ENCODE results near the gene BAD. TPM values are rescaled to one million over a fixed set of nuclear protein-coding genes. Genes with fewer than 3 reads are reported as not detected.

BAD gene
- total RNA-seq, 1 experiment from 2014 or later: 23.3 TPM

DNA sequence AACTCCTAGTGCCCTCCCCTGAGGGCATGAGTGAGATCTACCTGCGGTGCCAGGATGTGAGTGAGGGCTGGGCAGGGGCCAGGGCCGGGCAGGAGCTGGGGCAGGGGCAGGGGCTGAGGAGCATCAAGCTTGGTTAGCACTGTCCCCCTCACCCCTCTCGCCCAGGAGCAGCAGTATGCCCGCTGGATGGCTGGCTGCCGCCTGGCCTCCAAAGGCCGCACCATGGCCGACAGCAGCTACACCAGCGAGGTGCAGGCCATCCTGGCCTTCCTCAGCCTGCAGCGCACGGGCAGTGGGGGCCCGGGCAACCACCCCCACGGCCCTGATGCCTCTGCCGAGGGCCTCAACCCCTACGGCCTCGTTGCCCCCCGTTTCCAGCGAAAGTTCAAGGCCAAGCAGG is 64.2 kb downstream of the BAD start:
- Mint-ChIP-seq H3K9me3 (no peaks in the 10 kb centered on the region), H3K4me1 (peaks cover 6 to 9% of the 10 kb centered on the region in 2 experiments), H3K27me3 (ENCODE audit: low read depth) (no peaks in the 10 kb centered on the region; the same call in 1 of the 2 replicates), H3K4me3 (no peak overlapping the region), H3K27ac (peak overlapping the region in 1 of 3 experiments; percentile 28; a peak in 1 of 7 replicates), H3K36me3 (ENCODE audit: insufficient read depth in 1 of 3, low read depth in 3 of 3) (peaks cover 0 to 39% (median 17%) of the 10 kb centered on the region in 3 experiments; a peak in 5 of 7 replicates)
- Histone ChIP-seq H3K23me2 (ENCODE audit: insufficient read length, low read depth, low read length, poor library complexity, severe bottlenecking) (no peaks in the 10 kb centered on the region), H3K9me3 (ENCODE audit: control insufficient read depth, low read depth, low read length) (no peaks in the 10 kb centered on the region), H3K9ac (ENCODE audit: extremely low read depth, insufficient read length, low read length) (no peak overlapping the region), H4K20me1 (ENCODE audit: control insufficient read depth, insufficient read depth, insufficient read length) (no peaks in the 10 kb centered on the region), H3K27ac (ENCODE audit: insufficient read length, low read depth, low read length) (no peak overlapping the region), H2BK12ac (ENCODE audit: insufficient read length, low read depth, low read length) (no peak overlapping the region), H2BK15ac (ENCODE audit: low read depth, low read length) (no peak overlapping the region), H4K8ac (replicated peaks; ENCODE audit: insufficient read length, low read depth, low read length) (no peak overlapping the region), H3K4me2 (ENCODE audit: insufficient read depth, insufficient read length, low read length) (no peak overlapping the region), H3K56ac (ENCODE audit: insufficient read length, low read depth, low read length) (no peak overlapping the region), H2AK5ac (ENCODE audit: insufficient read length, low read length) (no peak overlapping the region), H3K4me1 (ENCODE audit: insufficient read depth, low read length) (no peaks in the 10 kb centered on the region), H3K27me3 (ENCODE audit: insufficient read depth, low read length) (no peaks in the 10 kb centered on the region), H3T11ph (ENCODE audit: low read length) (no peak overlapping the region), H3K23ac (ENCODE audit: insufficient read length, low read depth, low read length) (no peak overlapping the region), H2BK120ac (ENCODE audit: low read depth, low read length, poor library complexity, severe bottlenecking) (no peak overlapping the region), H3K4ac (ENCODE audit: low read depth, low read length) (no peak overlapping the region), H3K18ac (ENCODE audit: insufficient read length, low read depth, low read length) (no peak overlapping the region), H3K79me1 (ENCODE audit: insufficient read depth, low read depth, low read length, poor library complexity, severe bottlenecking) (no peaks in the 10 kb centered on the region), H3K79me2 (ENCODE audit: insufficient read depth, low read length) (no peaks in the 10 kb centered on the region), H2AFZ (ENCODE audit: low read length) (no peak overlapping the region), H2BK5ac (ENCODE audit: insufficient read length, low read length) (no peak overlapping the region), H4K91ac (ENCODE audit: insufficient read length, low read depth, low read length) (no peak overlapping the region), H2BK20ac (ENCODE audit: low read depth, low read length, poor library complexity, severe bottlenecking) (no peak overlapping the region), H3K14ac (ENCODE audit: insufficient read depth, low read length) (no peak overlapping the region), H4K5ac (ENCODE audit: insufficient read length, low read depth, low read length) (no peak overlapping the region)
- no CpG with 5 or more reads among the region's 17 CpGs for WGBS (ENCODE audit: extremely low coverage, insufficient read length, low lambda C conversion rate)
- TF ChIP-seq, protein P1, sequence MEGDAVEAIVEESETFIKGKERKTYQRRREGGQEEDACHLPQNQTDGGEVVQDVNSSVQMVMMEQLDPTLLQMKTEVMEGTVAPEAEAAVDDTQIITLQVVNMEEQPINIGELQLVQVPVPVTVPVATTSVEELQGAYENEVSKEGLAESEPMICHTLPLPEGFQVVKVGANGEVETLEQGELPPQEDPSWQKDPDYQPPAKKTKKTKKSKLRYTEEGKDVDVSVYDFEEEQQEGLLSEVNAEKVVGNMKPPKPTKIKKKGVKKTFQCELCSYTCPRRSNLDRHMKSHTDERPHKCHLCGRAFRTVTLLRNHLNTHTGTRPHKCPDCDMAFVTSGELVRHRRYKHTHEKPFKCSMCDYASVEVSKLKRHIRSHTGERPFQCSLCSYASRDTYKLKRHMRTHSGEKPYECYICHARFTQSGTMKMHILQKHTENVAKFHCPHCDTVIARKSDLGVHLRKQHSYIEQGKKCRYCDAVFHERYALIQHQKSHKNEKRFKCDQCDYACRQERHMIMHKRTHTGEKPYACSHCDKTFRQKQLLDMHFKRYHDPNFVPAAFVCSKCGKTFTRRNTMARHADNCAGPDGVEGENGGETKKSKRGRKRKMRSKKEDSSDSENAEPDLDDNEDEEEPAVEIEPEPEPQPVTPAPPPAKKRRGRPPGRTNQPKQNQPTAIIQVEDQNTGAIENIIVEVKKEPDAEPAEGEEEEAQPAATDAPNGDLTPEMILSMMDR (conservative IDR thresholded peaks at IDR 0.05): no peak
- DNase-seq: no peak

Other genes starting within 250 kb of the BAD start
- gene FLRT1, start 248.7 kb downstream of the BAD start, total RNA-seq (2021): 0.24 and 0.31 TPM in 2 replicates
- gene MACROD1, start 118.6 kb downstream of the BAD start, total RNA-seq (2021): 18.3 and 21.2 TPM in 2 replicates
- gene STIP1, start 98.5 kb downstream of the BAD start, total RNA-seq (2021): 331 and 338 TPM in 2 replicates
- 6.6 and 10.6 TPM in 2 replicates for gene FERMT3, start 77.9 kb downstream of the BAD start, total RNA-seq (2021)
- gene TRPT1, start 58.5 kb downstream of the BAD start, total RNA-seq (2021): 31.5 and 33.6 TPM in 2 replicates
- 39.6 and 45.8 TPM in 2 replicates for gene NUDT22, start 58.4 kb downstream of the BAD start, total RNA-seq (2021)
- gene DNAJC4, start 54.1 kb downstream of the BAD start, total RNA-seq (2021): 21.0 and 24.2 TPM in 2 replicates
- 57.1 and 57.7 TPM in 2 replicates for gene VEGFB, start 50.1 kb downstream of the BAD start, total RNA-seq (2021)
- 36.5 and 41.0 TPM in 2 replicates for gene FKBP2, start 43.6 kb downstream of the BAD start, total RNA-seq (2021)
- 358 and 363 TPM in 2 replicates for gene PPP1R14B, start 37.7 kb downstream of the BAD start, total RNA-seq (2021)
- 79.3 and 80.2 TPM in 2 replicates for gene PLCB3, start 33.1 kb downstream of the BAD start, total RNA-seq (2021)
- 39.6 and 49.7 TPM in 2 replicates for gene GPR137, start 1.2 kb upstream of the BAD start, total RNA-seq (2021)
- gene KCNK4, start 6.6 kb upstream of the BAD start, total RNA-seq (2021): 0.28 and 0.31 TPM in 2 replicates
- 0.92 and 1.3 TPM in 2 replicates for gene CATSPERZ, start 15.7 kb upstream of the BAD start, total RNA-seq (2021)
- 42.3 and 44.0 TPM in 2 replicates for gene ESRRA, start 20.9 kb upstream of the BAD start, total RNA-seq (2021)
- 315 and 341 TPM in 2 replicates for gene TRMT112, start 32.9 kb upstream of the BAD start, total RNA-seq (2021)
- 225 and 228 TPM in 2 replicates for gene PRDX5, start 33.5 kb upstream of the BAD start, total RNA-seq (2021)
- 11.2 and 12.2 TPM in 2 replicates for gene CCDC88B, start 55.5 kb upstream of the BAD start, total RNA-seq (2021)
- 10.8 and 11.1 TPM in 2 replicates for gene RPS6KA4, start 74.5 kb upstream of the BAD start, total RNA-seq (2021)